Measurements from ENCODE around the gene ARID3A. TPM values are rescaled to one million over a fixed set of nuclear protein-coding genes. Genes with fewer than 3 reads are reported as not detected.

Gene ARID3A
- total and polyA plus RNA-seq, 2 donors (not counting 3 experiments of a cell fraction or from before 2014, with no cell fraction given): 5.4 to 13.2 TPM

DNA sequence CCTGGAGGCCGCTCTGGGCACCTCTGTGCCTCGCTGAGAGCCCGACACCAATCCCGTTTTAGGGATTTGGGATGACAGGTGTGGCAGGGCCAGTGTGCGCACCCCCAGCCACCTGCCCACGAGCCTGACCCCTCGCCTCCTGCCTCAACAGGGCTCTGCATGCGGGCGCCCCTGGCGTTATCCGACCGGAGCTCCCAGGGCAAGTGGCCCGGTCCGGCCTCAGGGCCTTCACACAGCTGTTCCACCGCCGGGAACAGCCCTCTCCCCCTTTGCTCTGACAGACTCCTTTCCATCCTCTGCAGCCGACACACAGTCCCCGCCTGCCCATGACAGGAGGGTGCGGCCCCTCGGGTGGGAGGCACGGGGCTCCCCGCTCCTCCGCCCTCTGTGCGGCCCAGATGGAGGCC, 51.2 kb downstream of the ARID3A start:
- no peaks in the 10 kb centered on the region for H3K4me1 ChIP-seq (ENCODE audit: control insufficient read depth, extremely low read depth, insufficient read depth, low read length)
- no peaks in the 10 kb centered on the region for H3K9me3 ChIP-seq (replicated peaks; ENCODE audit: control insufficient read depth, insufficient read depth, low read length)
- no peaks in the 10 kb centered on the region for H4K20me1 ChIP-seq (replicated peaks; ENCODE audit: control insufficient read depth, extremely low read depth, insufficient read depth, low read length)
- no peak for DNase-seq (ENCODE audit: low read depth, low spot score)
- CTCF ChIA-PET: interaction anchor here (1.5 kb wide), 1 partner anchor 53 kb away, joined by 6 read pairs; no protein-coding TSS in a partner anchor
- dilution Hi-C loops (cut with MboI; ENCODE audit: extremely low pct_ligation_motif_present, low sequenced_read_pairs) (no loop called here), intact Hi-C loops (cut with micrococcal nuclease) (no loop called here)
- no peaks in the 10 kb centered on the region for H3K9me1 ChIP-seq (replicated peaks; ENCODE audit: control insufficient read depth, extremely low read depth, insufficient read depth, low read length)
- TF ChIP-seq GATA2 (IDR thresholded peaks at IDR 0.05; ENCODE audit: insufficient read depth, insufficient read length, low read depth, low read length): no peak
- TF ChIP-seq, protein P1, sequence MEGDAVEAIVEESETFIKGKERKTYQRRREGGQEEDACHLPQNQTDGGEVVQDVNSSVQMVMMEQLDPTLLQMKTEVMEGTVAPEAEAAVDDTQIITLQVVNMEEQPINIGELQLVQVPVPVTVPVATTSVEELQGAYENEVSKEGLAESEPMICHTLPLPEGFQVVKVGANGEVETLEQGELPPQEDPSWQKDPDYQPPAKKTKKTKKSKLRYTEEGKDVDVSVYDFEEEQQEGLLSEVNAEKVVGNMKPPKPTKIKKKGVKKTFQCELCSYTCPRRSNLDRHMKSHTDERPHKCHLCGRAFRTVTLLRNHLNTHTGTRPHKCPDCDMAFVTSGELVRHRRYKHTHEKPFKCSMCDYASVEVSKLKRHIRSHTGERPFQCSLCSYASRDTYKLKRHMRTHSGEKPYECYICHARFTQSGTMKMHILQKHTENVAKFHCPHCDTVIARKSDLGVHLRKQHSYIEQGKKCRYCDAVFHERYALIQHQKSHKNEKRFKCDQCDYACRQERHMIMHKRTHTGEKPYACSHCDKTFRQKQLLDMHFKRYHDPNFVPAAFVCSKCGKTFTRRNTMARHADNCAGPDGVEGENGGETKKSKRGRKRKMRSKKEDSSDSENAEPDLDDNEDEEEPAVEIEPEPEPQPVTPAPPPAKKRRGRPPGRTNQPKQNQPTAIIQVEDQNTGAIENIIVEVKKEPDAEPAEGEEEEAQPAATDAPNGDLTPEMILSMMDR (IDR thresholded peaks at IDR 0.05; ENCODE audit: extremely low read depth in 1 of 2, insufficient read depth in 1 of 2, low read depth in 1 of 2, low read length in 2 of 2): no peak
- no peak for TF ChIP-seq POLR2AphosphoS5 (IDR thresholded peaks at IDR 0.05; ENCODE audit: insufficient read depth, low read depth, low read length)
- TF ChIP-seq EZH2 (IDR thresholded peaks at IDR 0.05; ENCODE audit: borderline replicate concordance, low read depth, low read length, severe bottlenecking): no peak
- TF ChIP-seq, protein P2, sequence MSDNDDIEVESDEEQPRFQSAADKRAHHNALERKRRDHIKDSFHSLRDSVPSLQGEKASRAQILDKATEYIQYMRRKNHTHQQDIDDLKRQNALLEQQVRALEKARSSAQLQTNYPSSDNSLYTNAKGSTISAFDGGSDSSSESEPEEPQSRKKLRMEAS (IDR thresholded peaks at IDR 0.05; ENCODE audit: insufficient read depth, insufficient read length): no peak
- no peak for TF ChIP-seq JUN (IDR thresholded peaks at IDR 0.05; ENCODE audit: borderline replicate concordance, insufficient read depth, insufficient read length, low read depth)
- no peak for TF ChIP-seq FOS (IDR thresholded peaks at IDR 0.05; ENCODE audit: borderline replicate concordance, insufficient read depth, low read length)
- TF ChIP-seq MYC (IDR thresholded peaks at IDR 0.05; ENCODE audit: low read depth, low read length): no peak
- no peak for TF ChIP-seq POLR2A (IDR thresholded peaks at IDR 0.05; ENCODE audit: low read depth, low read length)
- H3K79me2 ChIP-seq (ENCODE audit: control insufficient read depth, insufficient read depth, low read length): no peaks in the 10 kb centered on the region
- no peak overlapping the region for H3K4me3 ChIP-seq (replicated peaks in 1 of 3; ENCODE audit: insufficient read depth in 1 of 3, low read depth in 1 of 3, low read length in 3 of 3)
- no peak overlapping the region for H2AFZ ChIP-seq (ENCODE audit: low read depth, low read length)
- no peaks in the 10 kb centered on the region for H3K36me3 ChIP-seq (ENCODE audit: control insufficient read depth in 2 of 2, extremely low read depth in 1 of 2, insufficient read depth in 2 of 2, low read length in 2 of 2)
- no peak overlapping the region for H3K9ac ChIP-seq (replicated peaks; ENCODE audit: extremely low read depth, insufficient read depth, low read length)
- H3K4me2 ChIP-seq (ENCODE audit: insufficient read depth, low read length): no peak overlapping the region
- no TSS peak for BruUV-seq (replicated peaks)
- H3K27ac ChIP-seq (ENCODE audit: insufficient read depth, low read depth, low read length): no peak overlapping the region
- POLR2A ChIA-PET: no interaction called here
- no peak for FAIRE-seq
- no peaks in the 10 kb centered on the region for H3K27me3 ChIP-seq (ENCODE audit: control insufficient read depth in 2 of 2, insufficient read depth in 2 of 2, low read length in 2 of 2)
